K562 (cell line): Measurements from ENCODE around the gene WDFY2. TPM values are rescaled to one million over a fixed set of nuclear protein-coding genes. Genes with fewer than 3 reads are reported as not detected.

Experiments used
- ATAC-seq: fragments of 200-7000 bp; cut with Tn5 transposase; 3 replicates; pipeline ENCODE4 v1.9.1; 2020; ENCODE audit warnings: moderate library complexity
- BruUV-seq: library from RNA; stranded (reverse); fragments of 400-500 nt; replicated peaks from 2 replicates; lab custom pipeline; 2021; lab: Mats Ljungman, UMichigan
- CTCF ChIA-PET: fragments of 300-600 bp; formaldehyde crosslinking; extraction: SDS; loops from one replicate; lab custom pipeline; 2021; ENCODE audit warnings: low intra/inter-chr PET ratio; lab: Yijun Ruan, JAX
- POLR2A ChIA-PET: fragments of 300-600, 350-650 bp; sonication (Branson Sonifier 250); formaldehyde crosslinking; extraction: SDS; loops from one replicate; lab custom pipeline; 2021; ENCODE audit warnings: antibody characterized with exemption, inconsistent platforms; lab: Yijun Ruan, JAX
- DNase-seq, 4 experiments: peaks; one replicate each; pipeline versions ENCODE4 v3.0.0 to v3.0.0-alpha.2; 2011 to 2018; ENCODE audit warnings: low spot score in 3 of 4, mixed read lengths in 3 of 4; ENCODE audit errors: extremely low read depth in 1 of 4
- FAIRE-seq: peaks from 2 replicates; lab custom pipeline; 2011; peaks lifted over from hg19 to GRCh38; lab: Jason Lieb, UNC
- H2AFZ ChIP-seq: 2 replicates; pipeline ENCODE4 v1.6.0; 2011; ENCODE audit warnings: low read depth, low read length, control low read depth, inconsistent platforms
- H3K27ac ChIP-seq: fragments of 200-600 bp; 3 replicates; pipeline ENCODE4 v1.8.0; 2011; ENCODE audit warnings: low read depth, mild to moderate bottlenecking, control low read depth, inconsistent platforms, low read length, moderate library complexity, mixed read lengths; ENCODE audit errors: extremely low read depth
- H3K27me3 ChIP-seq, 2 experiments: fragments of 300-600 bp in 1 of 2; 2 replicates in 1 of 2; 3 replicates in 1 of 2; pipeline versions ENCODE4 v1.6.0 to v1.8.0; 2011; ENCODE audit warnings: inconsistent platforms in 2 of 2, low read length in 2 of 2, mild to moderate bottlenecking in 1 of 2, mixed read lengths in 1 of 2, moderate library complexity in 1 of 2; ENCODE audit not compliant: control insufficient read depth in 2 of 2, insufficient read depth in 2 of 2
- H3K36me3 ChIP-seq: fragments of 300-600 bp; 3 replicates; pipeline ENCODE4 v1.8.0; 2011; ENCODE audit warnings: mild to moderate bottlenecking, low read length, inconsistent platforms; ENCODE audit not compliant: control insufficient read depth, insufficient read depth
- H3K4me1 ChIP-seq, 2 experiments: fragments of 200-600 bp in 1 of 2; replicated peaks in 1 of 2; 2 replicates in 1 of 2; 3 replicates in 1 of 2; pipeline versions ENCODE4 v1.5.1 to v1.8.0; 2011; ENCODE audit warnings: inconsistent platforms in 2 of 2, low read length in 2 of 2, mild to moderate bottlenecking in 1 of 2, mixed read lengths in 1 of 2, moderate library complexity in 1 of 2; ENCODE audit not compliant: control insufficient read depth in 2 of 2, insufficient read depth in 2 of 2
- H3K4me2 ChIP-seq: 2 replicates; pipeline ENCODE4 v1.6.1; 2011; ENCODE audit warnings: low read length, control low read depth, inconsistent platforms, mixed read lengths; ENCODE audit not compliant: insufficient read depth
- H3K4me3 ChIP-seq: fragments of 200-600 bp; sonication (generic), shearing (Covaris generic); 2 replicates; pipeline ENCODE4 v1.5.1; 2016; ENCODE audit warnings: control low read depth, inconsistent platforms
- H3K79me2 ChIP-seq: fragments of 200-600 bp; 3 replicates; pipeline ENCODE4 v1.8.0; 2011; ENCODE audit warnings: low read length, inconsistent platforms; ENCODE audit not compliant: control insufficient read depth, insufficient read depth
- H3K9ac ChIP-seq, 2 experiments: 2 replicates each; pipeline versions ENCODE4 v1.6.0 to v1.6.1; 2011; ENCODE audit warnings: low read depth in 2 of 2, low read length in 2 of 2, control low read depth in 1 of 2, inconsistent platforms in 1 of 2, mild to moderate bottlenecking in 1 of 2, mixed read lengths in 1 of 2; ENCODE audit not compliant: insufficient read depth in 1 of 2
- H3K9me1 ChIP-seq: one replicate; pipeline ENCODE4 v1.6.0; 2011; ENCODE audit warnings: inconsistent platforms, mild to moderate bottlenecking, low read length, moderate library complexity; ENCODE audit not compliant: control insufficient read depth, insufficient read depth
- H3K9me3 ChIP-seq: replicated peaks from 2 replicates; pipeline ENCODE4 v1.5.1; 2011; ENCODE audit warnings: low read depth, low read length, inconsistent platforms; ENCODE audit not compliant: control insufficient read depth, insufficient read depth
- H4K20me1 ChIP-seq: replicated peaks from 2 replicates; pipeline ENCODE4 v1.6.1; 2011; ENCODE audit warnings: low read length, inconsistent platforms, mixed read lengths; ENCODE audit not compliant: control insufficient read depth, insufficient read depth
- ETS2 ChIP-seq: IDR thresholded peaks from 2 replicates; pipeline ENCODE4 v1.6.1; 2016; ENCODE audit warnings: borderline replicate concordance, missing genetic modification characterization, mild to moderate bottlenecking, moderate library complexity, missing compliant biosample characterization; ENCODE audit not compliant: poor library complexity, severe bottlenecking
- FOXA3 ChIP-seq, 2 experiments: fragments of 450-650 bp in 1 of 2; sonication (generic) in 1 of 2; formaldehyde crosslinking; IDR thresholded peaks in 1 of 2; conservative IDR thresholded peaks in 1 of 2; 2 replicates each; pipeline versions ENCODE4 v1.4.0 to v1.8.0; 2020 to 2022; ENCODE audit warnings: mild to moderate bottlenecking in 2 of 2, missing genetic modification reagents in 1 of 2
- JUND ChIP-seq, 2 experiments: IDR thresholded peaks; 2 replicates in 1 of 2; 3 replicates in 1 of 2; pipeline ENCODE4 v1.6.1; 2011; ENCODE audit warnings: borderline replicate concordance in 2 of 2, low read depth in 2 of 2, low read length in 2 of 2, improper control_type of control experiment in 1 of 2, missing biosample characterization in 1 of 2, missing genetic modification characterization in 1 of 2, missing genetic modification reagents in 1 of 2
- SMAD3 ChIP-seq: fragments of 450-650 bp; formaldehyde crosslinking; conservative IDR thresholded peaks from 2 replicates; pipeline ENCODE4 v1.4.0; 2020; ENCODE audit warnings: mild to moderate bottlenecking
- WHSC1 ChIP-seq: IDR thresholded peaks from one replicate; pipeline ENCODE4 v1.6.1; 2012; ENCODE audit warnings: low read length, control low read depth, inconsistent platforms
- WGBS: fragments of 100-300 bp; shearing (Covaris generic); methylation state at CpG from one replicate; pipeline ENCODE4 v1.1.6; 2016; ENCODE audit warnings: low coverage, mixed read lengths; ENCODE audit not compliant: insufficient coverage; ENCODE audit errors: missing lambda C conversion rate; 5-methylcytosine and 5-hydroxymethylcytosine counted together
- in situ Hi-C: fragments of 300-500 bp; cut with MboI; formaldehyde crosslinking; loops from 4 replicates; pipeline ENCODE4 v1.15.0; 2018; ENCODE audit warnings: inconsistent platforms, mixed read lengths
- intact Hi-C: fragments of 100-400 bp; cut with micrococcal nuclease; formaldehyde crosslinking; loops from 2 replicates; pipeline ENCODE4 v1.14.2; 2022
- polyA plus RNA-seq, 8 experiments: library from polyadenylated mRNA; depleted of rRNA in 4 of 8; stranded (reverse) in 5 of 8; unstranded in 3 of 8; fragments of >200 nt; fragmentation: Nextera tagmentation in 2 of 8; fragmentation: Illumina TruSeq in 1 of 8; extraction: Ambion mirVana in 2 of 8; extraction: Trizol in 1 of 8; gene quantifications; 2 replicates each; pipeline versions ENCODE4 v1.2.1 to v1.2.3, GENCODE V29; 2011 to 2014; ENCODE audit warnings: inconsistent platforms in 1 of 8, missing spikeins in 1 of 8
- total RNA-seq, 7 experiments: library from RNA; depleted of rRNA in 6 of 7; stranded (reverse); fragments of >200 nt in 6 of 7; fragmentation: Illumina TruSeq in 2 of 7; extraction: Trizol in 2 of 7; gene quantifications; 2 replicates each; pipeline versions ENCODE4 v1.2.1 to v1.2.3, GENCODE V29; 2011 to 2021; ENCODE audit warnings: low replicate concordance in 1 of 7
- TF ChIP-seq, protein P1 (sequence below): fragments of 250-450 bp; sonication (Bioruptor Pico); IDR thresholded peaks from 2 replicates; pipeline ENCODE4 v1.8.0; 2022; ENCODE audit warnings: inconsistent platforms, mild to moderate bottlenecking, moderate library complexity, borderline replicate concordance
- TF ChIP-seq, protein P2 (sequence below): fragments of 200-800 bp; sonication (Bioruptor generic); IDR thresholded peaks from 2 replicates; pipeline ENCODE4 v1.6.1; 2016; ENCODE audit warnings: missing genetic modification characterization, missing compliant biosample characterization
- TF ChIP-seq, protein P3 (sequence below): sonication (generic); formaldehyde crosslinking; IDR thresholded peaks from 2 replicates; pipeline ENCODE4 v1.8.1; 2023; ENCODE audit warnings: mild to moderate bottlenecking, missing genetic modification reagents
- TF ChIP-seq, protein P4 (sequence below): fragments of 450-650 bp; formaldehyde crosslinking; IDR thresholded peaks from 2 replicates; pipeline ENCODE4 v1.4.0; 2020; ENCODE audit warnings: mild to moderate bottlenecking, mixed read lengths

WDFY2 gene
- total and polyA plus RNA-seq, 9 of the 15 experiments (the other 6 are each of a cell fraction or from before 2014, with no cell fraction given): 0.66 to 6.4 (median 4.4) TPM

DNA sequence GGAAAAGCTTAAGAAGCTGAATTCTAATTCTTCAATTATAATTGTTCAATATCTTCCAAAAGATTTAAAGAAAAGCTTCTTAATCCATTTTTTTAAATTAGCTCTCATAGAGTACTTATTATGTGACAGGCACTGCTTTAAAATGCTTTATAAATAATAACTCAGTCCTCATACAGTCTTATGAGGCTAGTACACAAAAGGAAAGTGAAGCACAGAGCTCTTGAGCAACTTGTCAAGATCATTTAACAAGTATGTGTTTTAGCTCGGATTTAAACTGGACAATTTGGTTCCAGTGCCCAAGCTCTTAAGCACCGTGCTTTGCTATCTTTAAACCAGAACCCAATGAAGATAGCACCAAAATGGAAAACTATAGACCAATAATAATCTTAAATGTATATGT is 113.6 kb downstream of the WDFY2 start (continued):
- TF ChIP-seq, protein P1, sequence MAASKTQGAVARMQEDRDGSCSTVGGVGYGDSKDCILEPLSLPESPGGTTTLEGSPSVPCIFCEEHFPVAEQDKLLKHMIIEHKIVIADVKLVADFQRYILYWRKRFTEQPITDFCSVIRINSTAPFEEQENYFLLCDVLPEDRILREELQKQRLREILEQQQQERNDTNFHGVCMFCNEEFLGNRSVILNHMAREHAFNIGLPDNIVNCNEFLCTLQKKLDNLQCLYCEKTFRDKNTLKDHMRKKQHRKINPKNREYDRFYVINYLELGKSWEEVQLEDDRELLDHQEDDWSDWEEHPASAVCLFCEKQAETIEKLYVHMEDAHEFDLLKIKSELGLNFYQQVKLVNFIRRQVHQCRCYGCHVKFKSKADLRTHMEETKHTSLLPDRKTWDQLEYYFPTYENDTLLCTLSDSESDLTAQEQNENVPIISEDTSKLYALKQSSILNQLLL: no peak

DNA sequence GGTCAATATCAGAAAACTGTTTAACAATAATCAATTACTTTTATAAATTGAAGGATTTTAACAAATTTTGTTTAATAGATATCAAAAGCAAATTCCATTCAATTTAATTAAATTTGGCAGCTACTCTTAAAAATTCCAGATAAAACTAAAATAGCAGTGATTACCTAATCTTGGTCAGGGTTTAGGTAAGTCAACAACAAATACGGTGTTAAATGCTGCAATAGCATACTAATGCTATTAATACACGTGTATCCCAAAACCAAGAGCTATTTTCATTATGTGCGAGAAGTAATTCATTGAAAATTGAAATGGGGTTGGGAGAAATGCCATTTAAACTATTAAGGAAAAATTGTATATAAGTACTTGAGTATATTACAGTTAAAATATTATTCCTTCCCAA is 114.1 kb downstream of the WDFY2 start:
- CTCF ChIA-PET: no interaction called here
- in situ Hi-C loops: no loop called here
- Histone ChIP-seq H3K9me1 (no peaks in the 10 kb centered on the region), H3K79me2 (no peaks in the 10 kb centered on the region), H3K9me3 (no peaks in the 10 kb centered on the region), H3K4me3 (no peak overlapping the region), H3K4me2 (no peak overlapping the region), H3K27me3 (no peaks in the 10 kb centered on the region), H3K27ac (no peak overlapping the region), H2AFZ (no peak overlapping the region), H4K20me1 (no peaks in the 10 kb centered on the region), H3K36me3 (no peaks in the 10 kb centered on the region), H3K9ac (no peak overlapping the region), H3K4me1 (no peaks in the 10 kb centered on the region)
- FAIRE-seq: no peak
- no peak for DNase-seq
- POLR2A ChIA-PET: interaction anchor here (1.1 kb wide), 1 partner anchor 34 kb away, joined by 3 read pairs; no protein-coding TSS in a partner anchor
- 85% methylated on average over 3 of the region's 3 CpGs for WGBS
- no TSS peak for BruUV-seq
- intact Hi-C loops: no loop called here
- ATAC-seq: no peak
- TF ChIP-seq JUND (IDR thresholded peaks at IDR 0.05; ENCODE audit: borderline replicate concordance, low read depth, low read length) (no peak), JUND (tag; IDR thresholded peaks at IDR 0.05; ENCODE audit: borderline replicate concordance, low read depth, low read length) (no peak), WHSC1 (no peak), ETS2 (no peak), SMAD3 (CRISPR knock-in tag) (no peak), FOXA3 (CRISPR knock-in tag; conservative IDR thresholded peaks at IDR 0.05 in 1 of 2, IDR thresholded peaks at IDR 0.05 in 1 of 2) (no peak)
- TF ChIP-seq, protein P2, sequence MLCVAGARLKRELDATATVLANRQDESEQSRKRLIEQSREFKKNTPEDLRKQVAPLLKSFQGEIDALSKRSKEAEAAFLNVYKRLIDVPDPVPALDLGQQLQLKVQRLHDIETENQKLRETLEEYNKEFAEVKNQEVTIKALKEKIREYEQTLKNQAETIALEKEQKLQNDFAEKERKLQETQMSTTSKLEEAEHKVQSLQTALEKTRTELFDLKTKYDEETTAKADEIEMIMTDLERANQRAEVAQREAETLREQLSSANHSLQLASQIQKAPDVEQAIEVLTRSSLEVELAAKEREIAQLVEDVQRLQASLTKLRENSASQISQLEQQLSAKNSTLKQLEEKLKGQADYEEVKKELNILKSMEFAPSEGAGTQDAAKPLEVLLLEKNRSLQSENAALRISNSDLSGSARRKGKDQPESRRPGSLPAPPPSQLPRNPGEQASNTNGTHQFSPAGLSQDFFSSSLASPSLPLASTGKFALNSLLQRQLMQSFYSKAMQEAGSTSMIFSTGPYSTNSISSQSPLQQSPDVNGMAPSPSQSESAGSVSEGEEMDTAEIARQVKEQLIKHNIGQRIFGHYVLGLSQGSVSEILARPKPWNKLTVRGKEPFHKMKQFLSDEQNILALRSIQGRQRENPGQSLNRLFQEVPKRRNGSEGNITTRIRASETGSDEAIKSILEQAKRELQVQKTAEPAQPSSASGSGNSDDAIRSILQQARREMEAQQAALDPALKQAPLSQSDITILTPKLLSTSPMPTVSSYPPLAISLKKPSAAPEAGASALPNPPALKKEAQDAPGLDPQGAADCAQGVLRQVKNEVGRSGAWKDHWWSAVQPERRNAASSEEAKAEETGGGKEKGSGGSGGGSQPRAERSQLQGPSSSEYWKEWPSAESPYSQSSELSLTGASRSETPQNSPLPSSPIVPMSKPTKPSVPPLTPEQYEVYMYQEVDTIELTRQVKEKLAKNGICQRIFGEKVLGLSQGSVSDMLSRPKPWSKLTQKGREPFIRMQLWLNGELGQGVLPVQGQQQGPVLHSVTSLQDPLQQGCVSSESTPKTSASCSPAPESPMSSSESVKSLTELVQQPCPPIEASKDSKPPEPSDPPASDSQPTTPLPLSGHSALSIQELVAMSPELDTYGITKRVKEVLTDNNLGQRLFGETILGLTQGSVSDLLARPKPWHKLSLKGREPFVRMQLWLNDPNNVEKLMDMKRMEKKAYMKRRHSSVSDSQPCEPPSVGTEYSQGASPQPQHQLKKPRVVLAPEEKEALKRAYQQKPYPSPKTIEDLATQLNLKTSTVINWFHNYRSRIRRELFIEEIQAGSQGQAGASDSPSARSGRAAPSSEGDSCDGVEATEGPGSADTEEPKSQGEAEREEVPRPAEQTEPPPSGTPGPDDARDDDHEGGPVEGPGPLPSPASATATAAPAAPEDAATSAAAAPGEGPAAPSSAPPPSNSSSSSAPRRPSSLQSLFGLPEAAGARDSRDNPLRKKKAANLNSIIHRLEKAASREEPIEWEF: no peak
- TF ChIP-seq, protein P3, sequence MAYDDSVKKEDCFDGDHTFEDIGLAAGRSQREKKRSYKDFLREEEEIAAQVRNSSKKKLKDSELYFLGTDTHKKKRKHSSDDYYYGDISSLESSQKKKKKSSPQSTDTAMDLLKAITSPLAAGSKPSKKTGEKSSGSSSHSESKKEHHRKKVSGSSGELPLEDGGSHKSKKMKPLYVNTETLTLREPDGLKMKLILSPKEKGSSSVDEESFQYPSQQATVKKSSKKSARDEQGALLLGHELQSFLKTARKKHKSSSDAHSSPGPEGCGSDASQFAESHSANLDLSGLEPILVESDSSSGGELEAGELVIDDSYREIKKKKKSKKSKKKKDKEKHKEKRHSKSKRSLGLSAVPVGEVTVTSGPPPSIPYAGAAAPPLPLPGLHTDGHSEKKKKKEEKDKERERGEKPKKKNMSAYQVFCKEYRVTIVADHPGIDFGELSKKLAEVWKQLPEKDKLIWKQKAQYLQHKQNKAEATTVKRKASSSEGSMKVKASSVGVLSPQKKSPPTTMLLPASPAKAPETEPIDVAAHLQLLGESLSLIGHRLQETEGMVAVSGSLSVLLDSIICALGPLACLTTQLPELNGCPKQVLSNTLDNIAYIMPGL (CRISPR knock-in tag): no peak
- TF ChIP-seq, protein P4, sequence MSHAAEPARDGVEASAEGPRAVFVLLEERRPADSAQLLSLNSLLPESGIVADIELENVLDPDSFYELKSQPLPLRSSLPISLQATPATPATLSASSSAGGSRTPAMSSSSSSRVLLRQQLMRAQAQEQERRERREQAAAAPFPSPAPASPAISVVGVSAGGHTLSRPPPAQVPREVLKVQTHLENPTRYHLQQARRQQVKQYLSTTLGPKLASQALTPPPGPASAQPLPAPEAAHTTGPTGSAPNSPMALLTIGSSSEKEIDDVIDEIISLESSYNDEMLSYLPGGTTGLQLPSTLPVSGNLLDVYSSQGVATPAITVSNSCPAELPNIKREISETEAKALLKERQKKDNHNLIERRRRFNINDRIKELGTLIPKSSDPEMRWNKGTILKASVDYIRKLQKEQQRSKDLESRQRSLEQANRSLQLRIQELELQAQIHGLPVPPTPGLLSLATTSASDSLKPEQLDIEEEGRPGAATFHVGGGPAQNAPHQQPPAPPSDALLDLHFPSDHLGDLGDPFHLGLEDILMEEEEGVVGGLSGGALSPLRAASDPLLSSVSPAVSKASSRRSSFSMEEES (CRISPR knock-in tag): no peak
